ENCODE data around the gene RINT1. TPM values are rescaled to one million over a fixed set of nuclear protein-coding genes. Genes with fewer than 3 reads are reported as not detected.
A peak's percentile ranks its signal among the peaks of the same experiment; 100 is the strongest.

RINT1 gene
- total and polyA plus RNA-seq, 2 of the 13 experiments (the other 11 are each of a cell fraction or from before 2014, with no cell fraction given), result 14.7 to 19.3 TPM

- 0 out of 2 replicates have a peak, but pooled peaks have one; percentile 51 for TF ChIP-seq ZNF891 (CRISPR knock-in tag; IDR thresholded peaks at IDR 0.05)
- TF ChIP-seq KIAA2018 (CRISPR knock-in tag; IDR thresholded peaks at IDR 0.05; ENCODE audit: borderline replicate concordance), result no peak
- no peak for TF ChIP-seq SMC3 (IDR thresholded peaks at IDR 0.05; ENCODE audit: low read length)
- TF ChIP-seq ZNF232 (CRISPR knock-in tag; IDR thresholded peaks at IDR 0.05; ENCODE audit: borderline replicate concordance), result 0 out of 2 replicates have a peak, but pooled peaks have one; percentile 68
- TF ChIP-seq TSC22D2 (CRISPR knock-in tag; IDR thresholded peaks at IDR 0.05; ENCODE audit: borderline replicate concordance), result no peak
- no peak for TF ChIP-seq NFE2L2 (IDR thresholded peaks at IDR 0.05; ENCODE audit: low read length)
- TF ChIP-seq ZNF205 (CRISPR knock-in tag; IDR thresholded peaks at IDR 0.05), result peak; percentile 3; the same call in 1 of the 2 replicates
- TF ChIP-seq MIER2 (CRISPR knock-in tag; IDR thresholded peaks at IDR 0.05), result no peak
- TF ChIP-seq ZNF513 (CRISPR knock-in tag; conservative IDR thresholded peaks at IDR 0.05), result no peak
- TF ChIP-seq SOX5 (CRISPR knock-in tag; IDR thresholded peaks at IDR 0.05; ENCODE audit: borderline replicate concordance), result no peak
- no peak for TF ChIP-seq ZNF484 (CRISPR knock-in tag; IDR thresholded peaks at IDR 0.05; ENCODE audit: borderline replicate concordance, low read depth)
- TF ChIP-seq ZNF788 (CRISPR knock-in tag; IDR thresholded peaks at IDR 0.05; ENCODE audit: borderline replicate concordance), result peak; percentile 27; the same call in 1 of the 2 replicates
- TF ChIP-seq TERF1 (CRISPR knock-in tag; IDR thresholded peaks at IDR 0.05), result 0 out of 2 replicates have a peak, but pooled peaks have one; percentile 55
- 0 out of 2 replicates have a peak, but pooled peaks have one; percentile 34 for TF ChIP-seq KAT7 (CRISPR knock-in tag; IDR thresholded peaks at IDR 0.05; ENCODE audit: borderline replicate concordance)
- TF ChIP-seq RBM22 (optimal IDR thresholded peaks at IDR 0.05; ENCODE audit: low read length), result no peak
- TF ChIP-seq SOX6 (IDR thresholded peaks at IDR 0.05), result no peak
- TF ChIP-seq SOX6 (CRISPR knock-in tag; IDR thresholded peaks at IDR 0.05), result no peak; the same call in none of the 2 replicates
- 0 out of 2 replicates have a peak, but pooled peaks have one; percentile 23 for TF ChIP-seq KLF15 (CRISPR knock-in tag; IDR thresholded peaks at IDR 0.05; ENCODE audit: borderline replicate concordance)
Observed at GRCh38 chr7:105521717-105522463, 10.1 kb upstream of the RINT1 start, which contains the start of gene PUS7 (continued).
